ENCODE measurements around the gene FAM3A.

The FAM3A gene

DNA sequence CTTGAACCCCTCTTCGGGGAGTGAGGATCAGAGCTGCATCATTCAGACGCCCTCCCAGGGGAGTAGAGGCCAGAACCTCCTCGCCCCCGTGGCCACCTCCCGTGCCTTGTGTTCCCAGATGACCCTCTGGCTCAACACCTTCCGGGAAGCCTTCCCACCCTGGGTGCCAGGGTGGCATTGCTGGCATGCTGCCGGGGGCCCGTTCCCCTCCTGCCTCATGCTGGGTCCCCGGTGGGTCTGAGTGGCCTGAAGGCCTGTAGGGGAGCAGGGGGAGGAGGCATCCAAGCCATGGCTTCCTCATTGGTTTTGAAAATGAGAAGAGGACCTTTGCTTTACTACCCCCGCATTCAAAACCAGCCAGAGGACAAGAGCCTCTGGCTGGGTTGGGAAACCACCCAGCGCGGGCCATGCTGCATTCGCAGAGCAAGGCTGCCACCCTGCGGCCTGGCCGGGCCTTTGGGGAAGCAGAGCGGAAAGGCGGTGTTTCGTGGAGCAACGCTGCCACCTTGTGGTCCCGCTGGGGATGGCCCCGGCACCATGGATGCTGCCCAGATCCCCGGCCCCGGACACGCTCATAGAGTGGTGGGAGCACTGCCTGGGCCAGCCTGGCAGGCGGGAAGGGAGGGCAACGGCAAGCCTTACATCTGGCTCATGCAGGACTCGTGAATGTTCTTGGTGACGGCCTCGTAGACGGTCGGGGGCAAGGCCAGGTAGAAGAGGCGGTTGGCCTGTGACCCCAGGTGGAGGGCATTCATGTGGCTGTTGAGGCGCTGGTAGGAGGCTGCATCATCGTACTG, 18.7 kb upstream of the FAM3A start:
- DNase-seq = peak; percentile 61

DNA sequence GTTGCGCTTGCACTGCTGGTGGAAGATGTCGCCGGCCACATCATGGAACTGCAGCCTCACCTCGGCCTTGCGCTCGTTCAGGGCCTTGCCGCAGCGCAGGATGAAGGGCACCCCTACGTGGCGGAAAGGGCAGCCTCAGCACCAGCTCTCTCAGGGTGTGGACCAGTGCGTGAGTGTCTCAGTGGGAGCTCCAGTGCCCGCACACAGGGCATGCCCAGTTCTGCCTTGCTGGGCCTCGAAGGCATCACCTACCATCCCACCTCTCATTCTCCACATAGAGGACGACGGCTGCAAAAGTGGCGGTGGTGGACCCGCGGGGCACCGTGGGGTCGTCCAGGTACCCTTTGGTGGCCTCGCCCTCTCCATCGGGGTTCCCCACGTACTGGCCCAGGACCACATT, 16.7 kb upstream of the FAM3A start:
- no peak for DNase-seq

DNA sequence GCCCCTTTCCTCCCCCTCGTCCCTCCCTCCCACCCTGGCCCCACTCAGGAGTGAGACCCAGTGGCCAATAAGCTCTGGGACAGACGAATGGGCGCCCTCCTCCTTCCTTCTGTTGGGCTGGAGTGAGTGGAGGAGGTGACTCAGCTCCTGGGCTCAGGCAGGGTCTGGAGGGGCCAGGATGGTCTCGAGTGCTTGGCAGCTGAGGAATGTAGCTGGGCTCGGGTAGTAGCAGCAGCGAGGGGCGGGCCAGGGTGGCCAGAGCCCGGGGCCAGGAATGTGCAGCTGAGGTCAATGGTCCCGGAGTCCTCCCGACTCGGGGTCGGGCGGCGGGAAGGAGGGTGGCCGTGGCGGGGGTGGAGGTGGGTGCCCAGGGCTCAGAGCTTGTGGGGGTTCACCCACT, 15.6 kb upstream of the FAM3A start:
- no peak for DNase-seq

DNA sequence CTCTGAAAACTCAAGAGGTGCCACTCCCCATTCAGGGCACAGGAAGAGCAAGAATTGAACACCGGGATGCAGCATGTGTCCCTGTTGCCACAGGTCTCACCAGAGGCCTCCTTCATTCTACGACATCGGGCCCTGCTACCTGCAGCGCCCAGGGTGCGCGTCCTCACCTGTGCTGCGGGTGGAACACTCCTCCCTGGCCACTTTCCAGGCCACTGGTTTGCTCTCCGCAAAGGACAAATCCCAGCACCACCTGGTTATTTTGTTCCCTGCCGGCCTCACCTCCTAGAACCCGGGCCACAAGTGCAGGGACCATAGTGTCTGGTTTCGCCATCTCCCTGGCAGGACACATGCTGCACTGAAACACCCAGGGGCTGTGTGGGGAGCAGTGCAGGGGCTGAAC, 14.3 kb upstream of the FAM3A start:
- no peak for DNase-seq

DNA sequence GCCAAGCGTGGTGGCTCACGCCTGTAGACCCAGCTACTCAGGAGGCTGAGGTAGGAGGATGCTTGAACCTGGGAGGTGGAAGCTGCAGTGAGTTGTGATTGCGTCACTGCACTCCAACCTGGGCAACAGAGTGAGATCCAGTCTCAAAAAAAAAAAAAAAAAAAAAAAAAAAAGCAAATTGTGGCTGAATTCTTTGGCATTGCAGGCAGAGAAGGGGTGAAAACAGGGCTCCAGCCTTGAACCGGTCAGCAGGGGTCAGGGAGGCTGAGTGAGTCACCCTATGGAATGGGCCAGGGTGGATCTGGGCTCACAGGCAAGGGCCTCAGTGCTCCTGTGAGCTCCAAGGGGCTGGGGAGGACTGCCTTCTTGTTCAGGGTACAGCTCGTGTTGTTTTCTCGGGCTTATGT, 13.2 kb upstream of the FAM3A start:
- DNase-seq = peak; percentile 74

DNA sequence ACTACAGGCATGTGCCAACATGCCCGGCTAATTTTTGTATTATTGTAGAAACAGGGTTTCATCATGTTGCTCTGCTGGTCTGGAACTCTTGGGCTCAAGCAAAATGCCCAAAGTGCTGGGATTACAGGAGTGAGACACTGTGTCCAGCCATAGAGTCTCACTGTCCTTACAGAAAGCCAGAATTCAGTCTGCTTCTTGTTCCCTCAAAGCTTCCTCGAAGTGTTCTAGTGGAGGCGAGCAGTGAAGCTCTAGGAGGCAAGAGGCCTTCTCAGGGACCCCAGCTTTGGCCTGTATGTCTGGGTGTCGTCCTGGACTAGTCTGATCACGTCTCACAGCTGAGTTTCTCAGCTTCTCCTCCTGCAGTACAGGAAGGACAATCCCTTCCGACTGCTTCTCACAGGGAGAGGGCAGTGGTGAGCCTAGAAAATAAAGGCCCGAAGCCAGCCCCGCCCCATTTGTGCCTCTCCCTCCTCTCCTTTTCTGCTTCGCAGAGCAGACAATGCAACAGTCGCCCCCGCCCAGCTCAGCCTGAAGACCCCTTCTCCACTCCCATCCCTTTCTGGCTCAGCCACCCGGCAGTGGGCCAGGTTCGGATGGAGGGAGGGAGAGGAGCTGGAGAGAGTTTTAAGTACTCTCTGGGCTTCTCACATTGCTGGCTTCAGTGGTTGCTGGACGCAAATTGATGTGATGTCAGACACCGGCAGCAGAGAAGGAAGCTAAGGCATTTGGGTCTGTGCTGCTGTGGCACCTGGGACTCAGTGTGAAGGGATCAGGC, 11.1 kb upstream of the FAM3A start:
- peak; percentile 64 for DNase-seq

DNA sequence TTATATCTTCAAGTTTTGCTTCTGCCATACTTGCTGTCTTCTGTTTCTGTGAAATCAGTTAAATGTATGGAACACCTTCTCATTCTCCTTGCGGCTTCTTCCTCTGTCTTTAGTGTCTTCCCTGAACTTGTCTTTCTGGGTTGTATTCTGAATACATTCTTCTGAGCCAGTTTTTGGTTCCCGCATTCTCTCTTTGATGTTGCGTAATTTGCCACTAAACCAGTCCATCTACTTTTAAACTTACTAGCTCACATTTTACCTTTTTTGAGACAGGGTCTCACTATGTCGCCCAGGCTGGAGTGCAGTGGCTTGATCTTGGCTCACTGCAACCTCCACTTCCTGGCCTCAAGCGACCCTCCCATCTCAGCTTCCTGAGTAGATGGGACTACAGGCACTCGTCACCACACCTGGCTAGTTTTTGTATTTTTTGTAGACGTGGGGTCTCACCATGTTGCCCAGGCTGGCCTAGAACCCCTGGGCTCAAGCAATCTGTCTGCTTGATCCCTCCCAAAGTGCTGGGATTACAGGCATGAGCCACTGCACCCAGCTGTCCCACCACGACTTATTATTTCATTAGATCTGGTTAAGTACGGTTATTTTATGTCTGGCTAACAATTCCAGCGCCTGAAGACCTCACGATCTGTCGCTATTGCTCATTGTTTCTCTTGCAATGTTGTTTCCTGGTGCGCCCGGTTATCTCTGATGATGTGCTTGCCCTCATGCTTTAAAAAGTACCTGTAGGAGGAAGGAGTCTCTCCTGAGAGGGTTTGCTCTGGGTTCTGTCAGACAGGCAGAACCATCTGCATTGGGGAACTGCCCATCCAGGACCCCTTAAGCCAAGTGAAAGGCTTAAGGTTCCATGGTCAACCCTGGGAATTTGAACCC, 9.8 kb upstream of the FAM3A start:
- DNase-seq = no peak

DNA sequence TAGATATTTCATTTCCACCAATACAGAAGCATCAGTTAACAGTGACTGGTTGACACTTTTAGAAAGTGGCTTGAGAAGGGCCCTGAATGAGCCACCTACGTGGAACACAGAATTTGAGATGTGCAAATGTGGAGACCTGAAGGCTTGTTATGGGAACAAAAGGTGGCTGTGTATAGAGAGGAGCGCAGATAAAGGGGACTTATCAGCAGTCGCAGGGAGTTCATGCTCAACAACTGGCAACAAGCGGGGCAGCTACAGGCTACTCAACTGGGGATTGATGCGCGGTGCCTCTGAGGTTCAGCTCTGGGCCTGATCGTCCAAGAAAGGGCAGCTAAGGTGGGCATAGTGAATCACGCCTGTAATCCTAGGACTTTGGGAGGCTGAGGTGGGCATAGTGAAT, 3.4 kb upstream of the FAM3A start:
- no peak for DNase-seq

DNA sequence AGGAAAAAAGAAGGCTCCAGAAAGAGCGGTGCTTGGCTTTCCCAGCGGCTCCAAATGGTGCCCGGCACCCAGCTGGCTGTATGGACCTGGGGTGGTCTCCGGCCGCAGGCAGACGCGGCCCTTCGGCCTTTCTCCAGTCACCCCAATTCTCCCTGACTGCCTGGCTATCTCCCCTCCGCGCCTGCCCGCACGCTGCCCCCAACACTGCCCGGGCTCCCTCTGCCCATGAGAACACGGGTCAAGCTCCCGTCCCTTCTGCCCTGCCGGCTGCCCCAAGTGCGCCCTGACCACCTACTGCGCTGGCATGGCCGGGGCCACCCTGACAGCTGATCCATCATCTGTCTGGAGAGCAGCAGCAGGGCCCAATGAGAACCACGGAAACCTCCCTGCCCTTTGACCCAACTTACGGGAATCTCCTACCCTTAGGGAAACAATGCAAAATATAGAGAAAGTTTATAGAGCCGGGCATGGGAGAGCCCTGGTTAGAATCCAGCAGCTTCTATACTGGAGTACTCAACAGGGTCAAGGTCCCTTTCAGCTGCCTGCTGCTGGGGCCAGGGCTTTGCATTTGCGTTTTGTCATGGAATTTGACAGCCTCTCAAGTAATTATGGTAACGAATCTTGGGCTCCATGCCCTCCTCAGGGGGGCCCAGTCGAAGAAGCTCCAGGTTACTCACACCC, 1.2 kb upstream of the FAM3A start:
- no peak for DNase-seq

DNA sequence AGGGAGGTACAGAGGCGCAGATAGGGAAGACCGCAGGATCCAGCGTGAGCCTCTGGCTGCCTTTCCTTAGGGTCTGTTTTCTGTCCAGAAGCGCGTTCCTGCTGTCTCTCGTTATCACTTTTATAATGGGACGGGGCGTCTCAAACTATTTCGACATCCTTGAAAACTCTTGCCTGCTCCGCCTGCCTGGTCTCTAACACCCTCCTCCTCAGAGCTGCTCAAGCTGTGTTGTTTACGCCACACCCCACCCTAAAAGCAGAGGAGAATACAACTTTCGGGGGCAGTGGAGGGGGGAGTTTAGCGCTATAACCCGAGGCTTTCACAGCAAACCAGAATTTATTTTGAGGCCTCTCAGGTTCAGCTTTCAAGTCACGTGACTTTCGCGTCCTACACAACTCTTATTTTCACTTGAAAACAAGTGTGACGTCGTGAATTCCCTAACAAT, 646 bp upstream of the FAM3A start:
- peak; percentile 25 for DNase-seq

DNA sequence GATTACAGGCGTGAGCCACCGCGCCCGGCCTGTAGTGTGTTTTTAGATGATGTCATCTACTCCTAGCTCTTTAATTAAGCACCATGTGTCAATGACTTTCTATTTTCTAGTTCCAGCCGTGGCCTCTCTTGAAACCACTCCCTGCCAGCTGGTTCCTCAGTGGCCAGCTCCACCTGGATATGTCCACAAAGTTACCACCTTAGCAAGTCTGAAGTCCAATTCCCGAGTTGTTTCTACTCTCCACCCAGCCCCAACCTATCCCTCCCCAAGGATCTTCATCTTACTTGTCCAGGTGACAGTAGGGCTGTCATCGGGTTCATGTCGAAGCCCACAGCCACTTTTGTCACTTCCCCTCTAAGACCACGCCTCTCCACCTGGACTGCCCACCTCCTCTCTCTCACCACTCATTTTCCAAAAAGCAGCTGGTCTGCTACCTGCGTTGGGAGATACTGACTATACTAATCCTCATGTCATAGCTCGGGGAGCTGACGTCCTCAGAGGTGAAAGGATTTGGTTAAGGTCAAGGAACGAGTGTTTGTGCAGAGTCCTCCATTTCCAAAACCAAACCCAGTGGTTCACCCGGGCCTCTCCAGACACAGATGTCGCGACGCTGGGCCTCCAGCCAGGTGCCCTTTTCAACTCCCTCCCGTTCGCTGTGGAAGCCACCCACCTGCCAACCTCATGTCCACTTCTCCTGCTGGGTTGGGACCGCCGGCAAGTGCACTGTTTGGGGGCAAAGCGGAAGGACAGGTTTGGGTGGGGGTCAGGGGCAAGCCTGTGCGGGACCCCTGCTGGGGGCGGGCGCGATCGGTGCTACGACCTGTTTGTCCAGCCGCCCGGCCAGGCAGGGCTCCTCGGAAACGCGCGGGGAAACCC, 704 bp downstream of the FAM3A start:
- DNase-seq = no peak

DNA sequence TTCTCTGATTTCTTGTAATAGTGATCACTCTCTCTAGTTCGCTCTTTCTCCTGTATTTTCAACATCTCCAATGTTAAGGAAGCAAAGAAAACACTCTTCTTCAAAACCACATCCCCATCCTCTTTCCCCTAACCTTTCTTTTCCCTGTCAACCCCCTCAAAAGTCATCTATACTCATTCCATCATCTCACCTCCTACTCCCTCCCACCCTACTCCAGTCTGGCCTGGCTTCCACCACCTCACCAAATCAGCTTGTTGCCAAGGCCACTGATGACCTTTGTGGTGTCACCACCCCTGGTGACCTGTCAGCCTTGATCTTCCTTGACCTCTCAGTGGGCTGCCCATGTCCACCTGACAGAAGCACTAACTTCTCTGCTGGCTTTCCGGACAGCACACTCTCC, 2.3 kb downstream of the FAM3A start:
- DNase-seq = no peak

DNA sequence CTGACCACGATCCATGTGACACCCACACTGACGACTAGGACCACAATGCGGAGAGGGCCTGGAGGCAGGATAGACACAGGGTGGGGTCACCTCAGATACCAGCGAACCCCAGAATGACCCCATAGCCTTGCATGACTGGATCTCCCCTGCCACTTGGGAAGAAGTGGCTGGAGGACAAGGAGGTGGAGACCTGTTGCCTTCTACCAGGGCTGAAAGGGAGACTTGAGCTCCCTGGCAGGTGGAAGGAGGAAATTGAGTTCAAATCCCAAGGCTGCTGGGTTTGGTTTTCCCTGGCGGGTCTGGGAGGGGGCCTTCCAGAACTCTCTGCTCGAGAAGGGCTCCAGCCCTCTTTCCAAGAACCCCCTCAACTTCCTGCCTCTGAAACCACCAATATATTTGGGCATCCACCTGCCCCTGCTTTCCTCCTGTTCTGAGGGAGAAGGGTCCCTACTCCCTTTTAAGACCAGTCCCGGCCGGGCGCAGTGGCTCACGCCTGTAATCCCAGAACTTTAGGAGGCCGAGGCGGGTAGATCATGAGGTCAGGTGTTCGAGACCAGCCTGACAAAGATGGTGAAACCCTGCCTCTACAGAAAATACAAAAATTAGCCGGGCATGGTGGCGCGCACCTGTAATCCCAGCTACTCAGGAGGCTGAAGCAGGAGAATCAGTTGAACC, 3.0 kb downstream of the FAM3A start:
- DNase-seq = no peak

DNA sequence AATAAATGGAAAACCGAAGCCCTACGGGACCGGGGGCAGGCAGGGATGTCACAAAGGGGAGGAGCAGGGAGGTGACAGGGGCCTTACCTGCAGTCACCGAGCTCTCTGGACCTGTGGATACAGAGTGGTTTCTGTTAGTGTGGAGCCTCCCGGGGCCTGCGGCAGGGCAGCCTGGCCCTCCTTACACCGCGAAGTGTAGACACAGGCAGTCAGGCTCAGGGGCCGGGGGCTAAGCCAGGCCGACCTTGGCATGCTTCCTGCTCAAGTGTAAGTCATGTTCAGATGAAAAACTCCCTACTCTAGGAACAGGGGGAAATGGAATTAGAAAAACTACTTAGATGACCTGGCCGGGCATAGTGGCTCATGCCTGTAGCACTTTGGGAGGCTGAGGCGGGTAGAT, 4.3 kb downstream of the FAM3A start:
- no peak for DNase-seq

DNA sequence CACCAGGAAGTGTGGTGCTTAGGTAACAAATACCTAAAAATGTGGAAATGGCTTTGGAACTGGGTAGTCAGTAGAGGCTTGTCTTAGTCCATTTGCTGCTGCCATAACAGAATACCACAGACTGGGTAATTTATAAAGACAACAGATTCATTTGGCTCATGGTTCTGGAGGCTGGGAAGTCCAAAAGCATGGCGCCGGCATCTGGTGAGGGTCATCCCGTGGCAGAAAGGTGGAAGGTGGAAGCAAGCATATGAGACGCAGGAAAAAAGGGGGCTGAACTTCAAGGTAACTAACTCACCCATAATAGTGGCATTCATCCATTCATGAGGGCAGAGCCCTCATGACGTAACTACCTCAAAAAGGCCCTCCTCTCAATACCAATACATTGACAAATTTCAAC, 6.6 kb downstream of the FAM3A start:
- no peak for DNase-seq

DNA sequence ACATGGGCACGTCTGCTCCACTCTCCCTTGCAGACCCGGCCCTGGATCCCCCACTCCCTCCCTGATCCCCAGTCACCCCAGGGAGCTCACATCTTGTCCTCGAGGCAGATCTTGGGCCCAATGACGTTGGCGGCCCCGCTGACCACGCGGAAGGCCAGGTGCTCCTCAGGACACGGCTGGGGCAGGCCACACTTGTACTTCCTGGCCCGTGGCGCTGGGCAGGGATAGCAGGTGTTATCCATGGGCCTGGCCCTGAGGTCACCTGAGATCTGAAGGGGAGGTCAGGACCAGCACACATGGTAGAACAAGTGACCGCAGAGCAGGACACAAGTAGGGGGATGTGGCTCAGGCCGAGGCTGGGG, 7.7 kb downstream of the FAM3A start:
- DNase-seq = no peak

DNA sequence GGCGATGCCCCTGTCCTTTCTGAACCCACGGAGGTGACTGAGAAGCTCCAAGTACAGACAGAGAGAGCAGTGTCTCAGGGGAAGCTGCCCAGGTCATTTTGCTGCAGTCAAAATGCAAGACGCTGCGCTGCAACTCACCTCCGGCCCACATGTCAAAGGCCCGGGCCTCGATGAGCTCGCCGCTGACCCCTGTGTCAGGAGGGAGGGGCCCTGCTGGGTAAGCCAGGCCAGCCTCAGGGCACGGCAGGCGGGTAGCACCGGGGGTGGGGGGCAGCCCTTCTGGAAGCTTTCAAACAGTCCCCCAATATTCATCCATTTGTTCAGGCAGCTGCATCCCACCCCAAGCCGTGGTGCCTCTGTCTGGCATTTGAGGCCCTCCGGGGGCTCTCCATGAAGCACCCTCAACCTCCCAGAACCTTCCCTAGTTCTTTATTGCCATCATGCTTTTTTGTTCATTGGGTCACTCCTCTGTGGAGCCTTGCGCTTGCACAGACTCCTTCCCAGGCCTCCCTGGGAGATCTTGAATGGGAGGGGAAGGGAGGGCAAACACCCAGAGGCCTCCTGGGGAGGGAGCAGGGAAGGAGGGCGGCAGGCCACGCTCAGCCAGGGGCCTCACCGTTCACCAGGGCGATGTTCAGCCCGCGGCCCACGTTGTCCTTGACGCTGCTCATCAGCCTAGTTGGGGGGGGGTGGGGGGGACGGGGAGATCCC, 8.2 kb downstream of the FAM3A start:
- DNase-seq = no peak

DNA sequence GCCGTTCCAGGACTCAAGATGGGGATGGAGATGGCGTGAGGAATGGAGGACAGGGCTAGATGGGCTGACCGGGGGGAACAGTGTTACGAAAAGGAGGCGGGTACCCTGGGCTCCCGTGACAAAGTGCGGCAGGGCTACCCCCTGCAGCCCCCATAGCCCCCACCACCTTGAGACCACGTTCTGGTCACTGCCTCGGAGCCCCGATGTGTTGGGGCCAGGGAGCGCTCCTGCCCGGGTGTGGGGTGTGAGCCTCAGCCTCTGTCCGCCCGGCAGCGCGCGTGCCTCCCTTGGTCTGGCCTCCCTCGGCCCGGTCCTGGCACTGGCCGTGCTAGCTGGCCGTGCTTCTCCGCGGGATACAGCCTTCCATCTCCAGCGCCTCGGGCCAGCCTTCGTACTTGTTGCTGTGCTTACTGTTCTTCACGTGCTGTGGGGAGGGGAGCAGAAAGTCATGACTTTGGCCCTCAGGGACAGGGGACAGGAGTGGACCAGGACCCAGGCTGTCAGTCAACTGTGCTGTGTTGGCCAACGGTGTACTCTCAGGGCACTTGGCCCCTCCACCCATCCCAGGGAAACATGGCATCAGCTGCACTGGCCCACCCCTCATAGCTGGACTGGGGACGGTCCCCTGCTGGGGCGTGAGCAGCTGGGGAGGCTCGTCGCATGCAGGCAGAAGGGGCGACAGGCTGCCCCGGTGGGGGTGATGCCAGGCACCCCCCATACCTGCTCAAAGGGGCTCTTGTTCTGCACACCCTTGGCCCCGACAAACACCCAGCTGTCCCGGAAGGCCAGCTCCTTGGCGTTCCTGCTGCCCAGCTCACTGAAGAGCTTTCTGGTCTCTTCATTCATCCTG, 9.3 kb downstream of the FAM3A start:
- no peak for DNase-seq

DNA sequence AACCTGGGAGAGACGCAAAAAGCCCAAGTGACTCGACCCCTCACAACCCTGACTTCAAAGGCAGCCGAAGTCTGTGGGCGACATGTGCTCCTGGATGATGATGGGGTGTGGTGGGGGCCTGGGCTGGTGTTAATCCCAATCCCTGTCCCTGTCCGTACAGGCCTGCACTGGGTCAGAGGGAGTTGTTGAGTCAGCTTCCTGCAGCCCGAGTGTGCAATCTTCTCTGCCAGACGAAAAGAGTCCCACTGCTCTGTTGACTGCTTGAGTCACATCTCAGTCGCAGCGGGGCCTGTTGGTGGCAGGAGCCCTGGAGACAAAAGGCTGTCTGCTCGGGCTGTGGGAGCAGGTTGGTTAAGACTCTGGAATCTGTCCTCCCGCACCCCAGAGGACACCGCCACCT, 10.3 kb downstream of the FAM3A start:
- DNase-seq = peak; percentile 62

DNA sequence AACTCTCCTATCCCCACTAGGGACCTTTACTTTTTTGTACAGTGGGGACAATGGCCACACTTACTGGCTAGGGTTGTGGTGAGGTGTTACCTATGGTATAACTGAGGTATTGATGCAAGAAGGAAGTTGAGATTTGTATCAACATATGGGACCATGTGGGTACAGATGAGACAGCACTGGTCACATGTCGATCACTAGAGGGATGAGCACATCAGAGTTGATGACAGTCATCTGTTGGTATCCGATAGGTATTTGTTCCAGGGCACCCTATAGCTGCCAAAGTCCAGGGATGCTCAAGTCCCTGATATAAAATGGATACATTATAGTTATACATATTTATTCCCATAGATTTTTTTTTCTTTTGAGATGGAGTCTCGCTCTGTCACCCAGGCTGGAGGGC, 13.0 kb downstream of the FAM3A start:
- no peak for DNase-seq

All from HCEC 1CT (cell line).